Measurements from ENCODE around the gene SLC27A6. TPM values are rescaled to one million over a fixed set of nuclear protein-coding genes. Genes with fewer than 3 reads are reported as not detected.

SLC27A6 gene
- total and polyA plus RNA-seq, 7 donors, result 0.55 to 0.82 (median 0.68) TPM; not detected in 2

DNA sequence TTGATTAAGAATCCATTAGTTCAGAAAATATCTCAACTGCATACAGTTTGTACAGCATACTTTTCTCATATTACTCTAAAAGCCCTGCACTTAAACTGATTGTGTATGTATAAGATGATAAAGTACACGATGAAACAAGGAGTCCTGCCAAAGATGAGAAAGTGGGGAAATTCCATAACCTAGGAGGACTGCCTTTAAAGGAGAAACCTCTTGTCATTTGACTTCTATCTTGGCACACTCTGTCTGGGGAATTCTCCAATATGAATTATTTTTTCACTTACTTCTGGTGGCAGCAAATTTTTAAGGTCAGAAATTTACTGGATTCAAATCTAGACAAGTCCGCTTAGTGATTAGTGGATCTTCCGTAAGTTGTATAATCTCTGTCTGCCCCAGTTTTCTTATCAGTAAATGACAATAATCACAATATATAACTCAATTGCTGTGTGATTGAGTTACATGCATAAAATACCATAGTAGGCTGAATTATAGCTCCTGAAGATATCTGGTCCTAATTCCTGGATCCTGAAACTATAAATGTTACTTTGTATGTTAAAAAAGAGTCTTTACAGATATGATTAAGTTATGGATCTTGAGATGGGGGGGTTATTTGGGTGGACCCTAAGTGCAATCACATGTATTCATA, 112.3 kb downstream of the SLC27A6 start:
- TF ChIP-seq, protein P1, sequence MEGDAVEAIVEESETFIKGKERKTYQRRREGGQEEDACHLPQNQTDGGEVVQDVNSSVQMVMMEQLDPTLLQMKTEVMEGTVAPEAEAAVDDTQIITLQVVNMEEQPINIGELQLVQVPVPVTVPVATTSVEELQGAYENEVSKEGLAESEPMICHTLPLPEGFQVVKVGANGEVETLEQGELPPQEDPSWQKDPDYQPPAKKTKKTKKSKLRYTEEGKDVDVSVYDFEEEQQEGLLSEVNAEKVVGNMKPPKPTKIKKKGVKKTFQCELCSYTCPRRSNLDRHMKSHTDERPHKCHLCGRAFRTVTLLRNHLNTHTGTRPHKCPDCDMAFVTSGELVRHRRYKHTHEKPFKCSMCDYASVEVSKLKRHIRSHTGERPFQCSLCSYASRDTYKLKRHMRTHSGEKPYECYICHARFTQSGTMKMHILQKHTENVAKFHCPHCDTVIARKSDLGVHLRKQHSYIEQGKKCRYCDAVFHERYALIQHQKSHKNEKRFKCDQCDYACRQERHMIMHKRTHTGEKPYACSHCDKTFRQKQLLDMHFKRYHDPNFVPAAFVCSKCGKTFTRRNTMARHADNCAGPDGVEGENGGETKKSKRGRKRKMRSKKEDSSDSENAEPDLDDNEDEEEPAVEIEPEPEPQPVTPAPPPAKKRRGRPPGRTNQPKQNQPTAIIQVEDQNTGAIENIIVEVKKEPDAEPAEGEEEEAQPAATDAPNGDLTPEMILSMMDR (IDR thresholded peaks at IDR 0.05), result no peak
- TF ChIP-seq POLR2AphosphoS5 (IDR thresholded peaks at IDR 0.05) (no peak), POLR2A (IDR thresholded peaks at IDR 0.05) (no peak), EP300 (IDR thresholded peaks at IDR 0.05) (no peak)
- H3K4me1 ChIP-seq, result peaks cover 0 to 6% (median 2%) of the 10 kb centered on the region in 4 donors
- 65 to 72% methylated on average over 3 of the region's 3 CpGs for WGBS, 2 donors
- H3K9me3 ChIP-seq, result no peaks in the 10 kb centered on the region
- DNase-seq, result no peak
- no peak overlapping the region for H3K4me3 ChIP-seq
- no peaks in the 10 kb centered on the region for H3K36me3 ChIP-seq
- H3K27ac ChIP-seq, result peak overlapping the region in 1 of 4 donors; percentile 47
- no peaks in the 10 kb centered on the region for H3K27me3 ChIP-seq
- intact Hi-C loops (cut with DNase I), result no loop called here

DNA sequence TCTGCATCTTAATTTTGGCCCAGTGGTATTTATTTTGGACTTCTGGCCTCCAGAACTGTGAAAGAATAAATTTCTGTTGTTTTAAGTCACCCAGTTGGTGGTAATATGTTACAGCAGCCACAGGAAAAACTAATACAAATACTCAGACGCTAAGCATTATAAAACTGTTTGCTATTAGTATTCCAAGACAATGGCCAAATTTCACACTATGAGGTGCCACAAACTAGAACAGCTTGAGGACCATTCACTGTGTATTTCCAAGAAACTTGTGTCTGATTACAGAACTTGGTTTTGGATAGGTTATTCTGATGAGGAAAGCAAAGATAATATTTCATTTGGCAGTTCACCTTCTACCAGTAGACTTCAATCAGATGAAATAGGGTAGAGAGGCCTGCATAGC, 113.0 kb downstream of the SLC27A6 start:
- Histone ChIP-seq H3K4me1 (peaks cover 0 to 6% (median 2%) of the 10 kb centered on the region in 4 donors), H3K36me3 (no peaks in the 10 kb centered on the region), H3K4me3 (no peak overlapping the region), H3K9me3 (no peaks in the 10 kb centered on the region), H3K27me3 (no peaks in the 10 kb centered on the region), H3K27ac (no peak overlapping the region)
- DNase-seq, result no peak
- intact Hi-C loops (cut with DNase I), result no loop called here
- WGBS, 2 donors, result 47 to 53% methylated on average over 1 of the region's 1 CpG
- TF ChIP-seq POLR2A (IDR thresholded peaks at IDR 0.05) (no peak), POLR2AphosphoS5 (IDR thresholded peaks at IDR 0.05) (no peak)

DNA sequence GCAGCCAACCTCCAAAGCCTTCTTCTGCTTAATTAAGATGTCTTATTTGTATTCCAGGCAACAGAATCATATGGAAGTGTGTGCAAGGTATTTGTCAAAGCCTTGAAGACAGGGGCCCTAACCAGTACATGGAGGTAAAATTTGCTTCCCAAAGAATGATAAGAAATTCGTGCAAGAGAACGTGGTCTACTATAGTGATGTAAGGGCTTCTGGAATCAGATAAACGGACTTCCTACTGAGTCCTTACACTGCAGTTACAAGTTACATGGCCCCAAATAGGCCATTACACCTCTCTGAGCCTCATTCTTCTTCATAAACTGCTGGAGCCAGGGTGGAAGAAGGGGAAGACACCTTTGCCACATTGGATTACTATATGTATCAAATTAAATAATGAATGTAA, 113.4 kb downstream of the SLC27A6 start:
- Histone ChIP-seq H3K36me3 (no peaks in the 10 kb centered on the region), H3K9me3 (no peaks in the 10 kb centered on the region), H3K27me3 (no peaks in the 10 kb centered on the region), H3K4me3 (no peak overlapping the region), H3K4me1 (peaks cover 0 to 6% (median 2%) of the 10 kb centered on the region in 4 donors), H3K27ac (peak overlapping the region in 1 of 4 donors; percentile 8)
- 64 to 74% methylated on average over 3 of the region's 3 CpGs for WGBS, 2 donors
- TF ChIP-seq POLR2AphosphoS5 (IDR thresholded peaks at IDR 0.05), result no peak
- no peak for TF ChIP-seq EP300 (IDR thresholded peaks at IDR 0.05)
- TF ChIP-seq POLR2A (IDR thresholded peaks at IDR 0.05), result no peak
- TF ChIP-seq, protein P1 (IDR thresholded peaks at IDR 0.05), result no peak
- intact Hi-C loops (cut with DNase I), result no loop called here
- DNase-seq, result no peak

DNA sequence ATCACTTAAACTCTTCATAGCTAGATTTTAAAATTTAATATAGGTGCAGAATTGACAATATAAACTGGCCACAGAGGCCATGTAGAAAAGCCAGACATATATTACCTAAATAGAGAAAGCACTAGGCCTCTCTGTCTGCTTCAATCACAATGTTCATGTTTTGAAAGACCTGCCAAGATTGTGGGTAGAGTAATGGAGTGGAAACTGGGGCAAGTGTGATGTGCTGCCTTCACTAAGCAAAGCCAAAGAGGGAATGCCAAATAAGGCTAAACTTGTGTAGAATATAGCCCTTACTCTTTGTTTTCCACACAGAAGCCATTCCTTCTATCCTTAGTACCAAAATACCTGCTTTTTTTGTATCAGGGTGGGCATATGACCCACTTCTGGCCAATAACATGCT, 114.2 kb downstream of the SLC27A6 start:
- Histone ChIP-seq H3K4me3 (no peak overlapping the region), H3K9me3 (no peaks in the 10 kb centered on the region), H3K36me3 (no peaks in the 10 kb centered on the region), H3K27me3 (no peaks in the 10 kb centered on the region), H3K4me1 (peaks cover 0 to 6% (median 2%) of the 10 kb centered on the region in 4 donors), H3K27ac (peak overlapping the region in 1 of 4 donors; percentile 8)
- TF ChIP-seq POLR2AphosphoS5 (IDR thresholded peaks at IDR 0.05) (no peak), EP300 (IDR thresholded peaks at IDR 0.05) (no peak), POLR2A (IDR thresholded peaks at IDR 0.05) (no peak)
- TF ChIP-seq, protein P1 (IDR thresholded peaks at IDR 0.05), result no peak
- intact Hi-C loops (cut with DNase I), result no loop called here
- no peak for DNase-seq

DNA sequence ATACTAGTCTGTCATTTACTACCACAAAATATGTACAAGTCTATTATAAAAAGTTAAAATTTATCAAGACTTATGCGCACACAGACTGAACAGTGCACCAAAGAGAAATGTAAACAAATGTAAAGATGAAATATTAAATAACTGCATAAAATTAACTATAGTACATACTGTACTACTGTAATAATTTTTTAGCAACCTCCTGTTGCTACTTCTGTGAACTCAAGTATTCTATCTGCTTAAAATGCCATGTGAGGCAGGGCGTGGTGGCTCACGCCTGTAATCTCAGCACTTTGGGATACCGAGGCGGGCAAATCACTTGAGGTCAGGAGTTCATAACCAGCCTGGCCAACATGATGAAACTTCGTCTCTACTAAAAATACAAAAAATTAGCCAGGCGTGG, 115.5 kb downstream of the SLC27A6 start:
- TF ChIP-seq EP300 (IDR thresholded peaks at IDR 0.05) (no peak), POLR2AphosphoS5 (IDR thresholded peaks at IDR 0.05) (no peak), POLR2A (IDR thresholded peaks at IDR 0.05) (no peak)
- TF ChIP-seq, protein P1 (IDR thresholded peaks at IDR 0.05), result no peak
- Histone ChIP-seq H3K4me3 (no peak overlapping the region), H3K36me3 (no peaks in the 10 kb centered on the region), H3K27ac (no peak overlapping the region), H3K4me1 (peaks cover 0 to 6% (median 2%) of the 10 kb centered on the region in 4 donors), H3K9me3 (no peaks in the 10 kb centered on the region), H3K27me3 (no peaks in the 10 kb centered on the region)
- DNase-seq, result no peak
- intact Hi-C loops (cut with DNase I), result no loop called here
- WGBS, 2 donors, result 75 to 89% methylated on average over 7 of the region's 7 CpGs

Data from sigmoid colon (tissue), 7 donors.